22Rv1 (cell line): Measurements from ENCODE around the gene POLR1G.

Experiments used
- ZFX ChIP-seq: fragments of 450-650 bp; IDR thresholded peaks from 2 replicates; pipeline ENCODE4 v1.6.1; 2017; ENCODE audit warnings: antibody characterized with exemption, borderline replicate concordance
- TF ChIP-seq, protein P1 (sequence below): fragments of 450-650 bp; IDR thresholded peaks from 2 replicates; pipeline ENCODE4 v1.5.1; 2017; ENCODE audit warnings: mild to moderate bottlenecking

DNA sequence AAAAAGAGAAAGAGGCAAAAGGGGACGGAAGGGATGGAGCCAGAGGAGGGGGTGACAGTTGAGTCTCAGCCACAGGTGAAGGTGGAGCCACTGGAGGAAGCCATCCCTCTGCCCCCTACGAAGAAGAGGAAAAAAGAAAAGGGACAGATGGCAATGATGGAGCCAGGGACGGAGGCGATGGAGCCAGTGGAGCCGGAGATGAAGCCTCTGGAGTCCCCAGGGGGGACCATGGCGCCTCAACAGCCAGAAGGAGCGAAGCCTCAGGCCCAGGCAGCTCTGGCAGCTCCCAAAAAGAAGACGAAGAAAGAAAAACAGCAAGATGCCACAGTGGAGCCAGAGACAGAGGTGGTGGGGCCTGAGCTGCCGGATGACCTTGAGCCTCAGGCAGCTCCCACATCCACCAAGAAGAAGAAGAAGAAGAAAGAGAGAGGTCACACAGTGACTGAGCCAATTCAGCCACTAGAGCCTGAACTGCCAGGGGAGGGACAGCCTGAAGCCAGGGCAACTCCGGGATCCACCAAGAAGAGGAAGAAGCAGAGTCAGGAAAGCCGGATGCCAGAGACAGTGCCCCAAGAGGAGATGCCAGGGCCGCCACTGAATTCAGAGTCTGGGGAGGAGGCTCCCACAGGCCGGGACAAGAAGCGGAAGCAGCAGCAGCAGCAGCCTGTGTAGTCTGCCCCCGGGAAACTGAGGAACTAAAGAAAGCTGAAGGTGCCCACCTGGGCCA is 2.5 kb downstream of the POLR1G start:
- no peak for TF ChIP-seq ZFX
- TF ChIP-seq, protein P1, sequence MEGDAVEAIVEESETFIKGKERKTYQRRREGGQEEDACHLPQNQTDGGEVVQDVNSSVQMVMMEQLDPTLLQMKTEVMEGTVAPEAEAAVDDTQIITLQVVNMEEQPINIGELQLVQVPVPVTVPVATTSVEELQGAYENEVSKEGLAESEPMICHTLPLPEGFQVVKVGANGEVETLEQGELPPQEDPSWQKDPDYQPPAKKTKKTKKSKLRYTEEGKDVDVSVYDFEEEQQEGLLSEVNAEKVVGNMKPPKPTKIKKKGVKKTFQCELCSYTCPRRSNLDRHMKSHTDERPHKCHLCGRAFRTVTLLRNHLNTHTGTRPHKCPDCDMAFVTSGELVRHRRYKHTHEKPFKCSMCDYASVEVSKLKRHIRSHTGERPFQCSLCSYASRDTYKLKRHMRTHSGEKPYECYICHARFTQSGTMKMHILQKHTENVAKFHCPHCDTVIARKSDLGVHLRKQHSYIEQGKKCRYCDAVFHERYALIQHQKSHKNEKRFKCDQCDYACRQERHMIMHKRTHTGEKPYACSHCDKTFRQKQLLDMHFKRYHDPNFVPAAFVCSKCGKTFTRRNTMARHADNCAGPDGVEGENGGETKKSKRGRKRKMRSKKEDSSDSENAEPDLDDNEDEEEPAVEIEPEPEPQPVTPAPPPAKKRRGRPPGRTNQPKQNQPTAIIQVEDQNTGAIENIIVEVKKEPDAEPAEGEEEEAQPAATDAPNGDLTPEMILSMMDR: no peak
